Omental fat pad (tissue), 4 donors: ENCODE data around the gene FBXW7. TPM values are rescaled to one million over a fixed set of nuclear protein-coding genes. Genes with fewer than 3 reads are reported as not detected.

Experiments used
- ATAC-seq: fragments of 150-250 bp; one replicate; pipeline ENCODE4 v1.9.1; 2016; ENCODE audit warnings: mild to moderate bottlenecking, moderate library complexity; ENCODE audit not compliant: low FRiP score
- DNase-seq: peaks from one replicate; pipeline ENCODE4 v3.0.0-alpha.2; 2019; ENCODE audit warnings: low spot score
- total RNA-seq, 4 donors: library from RNA; depleted of rRNA; stranded (reverse); fragments of >200 nt; gene quantifications; one replicate each; pipeline ENCODE4 v1.1.0, GENCODE V29; 2016
- TF ChIP-seq, protein P1 (sequence below), 3 donors: fragments of 450-650 bp; IDR thresholded peaks; one replicate each; pipeline ENCODE4 v1.5.1; 2016 to 2017; ENCODE audit warnings: antibody characterized with exemption in 3 of 3, mild to moderate bottlenecking in 3 of 3, moderate library complexity in 2 of 3

Gene FBXW7
- total RNA-seq, 4 donors from 2014 or later, result 44.3 to 62.0 (median 49.9) TPM

DNA sequence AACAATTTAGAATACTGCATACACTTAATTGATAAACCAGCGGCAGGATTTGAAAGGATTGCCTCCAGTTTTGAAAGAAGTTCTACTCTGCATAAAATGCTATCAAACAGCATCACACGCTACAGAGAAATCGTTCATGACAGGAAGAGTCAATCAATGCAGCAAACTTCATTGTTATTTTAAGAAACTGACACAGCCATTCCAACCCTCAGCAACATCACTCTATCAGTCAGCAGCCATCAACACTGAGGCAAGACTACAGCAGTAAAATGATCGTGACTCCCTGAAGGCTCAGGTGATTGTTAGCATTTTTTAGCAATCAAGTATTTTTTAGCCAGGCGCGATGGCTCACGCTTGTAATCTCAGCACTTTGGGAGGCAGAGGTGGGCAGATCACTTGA, 98.3 kb downstream of the FBXW7 start:
- no peak for ATAC-seq
- DNase-seq, result no peak
- TF ChIP-seq, protein P1, sequence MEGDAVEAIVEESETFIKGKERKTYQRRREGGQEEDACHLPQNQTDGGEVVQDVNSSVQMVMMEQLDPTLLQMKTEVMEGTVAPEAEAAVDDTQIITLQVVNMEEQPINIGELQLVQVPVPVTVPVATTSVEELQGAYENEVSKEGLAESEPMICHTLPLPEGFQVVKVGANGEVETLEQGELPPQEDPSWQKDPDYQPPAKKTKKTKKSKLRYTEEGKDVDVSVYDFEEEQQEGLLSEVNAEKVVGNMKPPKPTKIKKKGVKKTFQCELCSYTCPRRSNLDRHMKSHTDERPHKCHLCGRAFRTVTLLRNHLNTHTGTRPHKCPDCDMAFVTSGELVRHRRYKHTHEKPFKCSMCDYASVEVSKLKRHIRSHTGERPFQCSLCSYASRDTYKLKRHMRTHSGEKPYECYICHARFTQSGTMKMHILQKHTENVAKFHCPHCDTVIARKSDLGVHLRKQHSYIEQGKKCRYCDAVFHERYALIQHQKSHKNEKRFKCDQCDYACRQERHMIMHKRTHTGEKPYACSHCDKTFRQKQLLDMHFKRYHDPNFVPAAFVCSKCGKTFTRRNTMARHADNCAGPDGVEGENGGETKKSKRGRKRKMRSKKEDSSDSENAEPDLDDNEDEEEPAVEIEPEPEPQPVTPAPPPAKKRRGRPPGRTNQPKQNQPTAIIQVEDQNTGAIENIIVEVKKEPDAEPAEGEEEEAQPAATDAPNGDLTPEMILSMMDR (IDR thresholded peaks at IDR 0.05), result no peak

DNA sequence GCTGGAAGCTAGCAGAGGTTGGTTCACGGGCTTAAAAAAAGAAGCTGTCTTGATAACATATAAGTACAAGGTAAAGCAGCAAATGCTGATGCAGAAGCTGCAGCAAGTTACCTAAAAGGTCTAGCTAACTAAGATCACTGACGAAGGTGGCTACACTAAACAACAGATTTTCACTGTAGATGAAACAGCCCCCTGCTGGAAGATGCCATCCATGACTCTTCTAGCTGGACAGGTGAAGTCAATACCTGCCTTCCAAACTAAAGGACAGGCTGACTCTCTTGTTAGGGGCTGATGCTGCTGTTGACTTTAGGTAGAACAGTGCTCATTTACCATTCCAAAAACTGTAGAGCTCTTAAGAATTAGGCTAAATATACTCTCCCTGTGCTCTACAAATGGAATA, 99.5 kb downstream of the FBXW7 start:
- ATAC-seq (no peak), DNase-seq (no peak)
- TF ChIP-seq, protein P1 (IDR thresholded peaks at IDR 0.05), result no peak

GRCh38 chr4:152434011-152434410, 101.9 kb downstream of the FBXW7 start:
- ATAC-seq (no peak), DNase-seq (no peak)
- TF ChIP-seq, protein P1 (IDR thresholded peaks at IDR 0.05), result no peak

- DNase-seq (no peak), ATAC-seq (no peak)
- TF ChIP-seq, protein P1 (IDR thresholded peaks at IDR 0.05), result no peak
Measured at GRCh38 chr4:152431784-152432183, 104.1 kb downstream of the FBXW7 start.

DNA sequence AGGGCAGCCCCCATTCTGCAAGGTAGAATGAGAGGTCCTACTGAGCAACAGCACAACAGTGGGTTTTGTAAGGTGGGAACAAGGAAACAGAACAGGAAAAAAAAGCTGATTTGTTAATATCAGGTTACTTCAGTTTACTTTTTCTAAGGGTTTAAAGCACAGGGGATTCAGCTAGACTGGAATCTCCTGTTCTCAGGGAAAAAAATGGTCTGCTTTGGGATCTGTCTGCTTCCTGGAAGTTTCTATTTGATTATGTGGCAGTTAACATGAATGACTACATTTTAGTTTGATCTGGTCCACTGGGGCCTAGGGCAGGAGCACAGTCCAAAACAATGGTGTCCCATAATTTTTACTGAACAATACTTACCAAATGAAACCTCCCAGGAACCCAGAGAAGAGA, 104.6 kb downstream of the FBXW7 start:
- DNase-seq (no peak), ATAC-seq (no peak)
- TF ChIP-seq, protein P1 (IDR thresholded peaks at IDR 0.05), result no peak

GRCh38 chr4:152430507-152430906, 105.4 kb downstream of the FBXW7 start:
- TF ChIP-seq, protein P1 (IDR thresholded peaks at IDR 0.05), result no peak
- ATAC-seq (no peak), DNase-seq (no peak)

DNA sequence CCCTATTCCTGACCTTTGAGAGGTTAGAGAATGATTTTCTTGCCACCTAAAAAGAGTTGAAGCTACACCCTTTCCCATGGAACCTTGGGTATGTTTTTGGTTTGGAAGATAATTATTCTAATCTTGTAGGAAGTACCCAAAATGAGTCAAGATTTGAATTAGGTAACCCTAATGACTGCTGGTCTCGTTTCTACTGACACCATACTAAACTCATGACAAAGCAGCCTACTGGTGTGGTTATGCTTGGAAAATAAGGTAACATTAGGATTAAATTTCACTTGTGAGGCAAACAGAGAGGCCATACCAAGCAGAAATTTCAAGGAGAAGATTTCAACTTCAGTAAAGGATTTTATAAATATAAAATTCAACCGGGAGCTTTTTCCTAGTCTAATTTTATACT, 107.9 kb downstream of the FBXW7 start:
- DNase-seq (no peak), ATAC-seq (no peak)
- TF ChIP-seq, protein P1 (IDR thresholded peaks at IDR 0.05), result no peak
